HFF-Myc (cell line): ENCODE measurements around the gene KCTD12.

Source experiments
- DNase-seq: peaks from one replicate; pipeline ENCODE4 v3.0.0-alpha.2; 2011; ENCODE audit warnings: low read depth; ENCODE audit errors: extremely low read depth
- H3K4me3 ChIP-seq: replicated peaks from 2 replicates; pipeline ENCODE4 v1.5.1; 2011; ENCODE audit warnings: low read depth, mild to moderate bottlenecking, control low read depth, low read length
- TF ChIP-seq, protein P1 (sequence below): IDR thresholded peaks from 2 replicates; pipeline ENCODE4 v1.5.1; 2012; ENCODE audit warnings: mild to moderate bottlenecking, low read depth, low read length, control low read depth; ENCODE audit errors: missing control alignments

The KCTD12 gene

DNA sequence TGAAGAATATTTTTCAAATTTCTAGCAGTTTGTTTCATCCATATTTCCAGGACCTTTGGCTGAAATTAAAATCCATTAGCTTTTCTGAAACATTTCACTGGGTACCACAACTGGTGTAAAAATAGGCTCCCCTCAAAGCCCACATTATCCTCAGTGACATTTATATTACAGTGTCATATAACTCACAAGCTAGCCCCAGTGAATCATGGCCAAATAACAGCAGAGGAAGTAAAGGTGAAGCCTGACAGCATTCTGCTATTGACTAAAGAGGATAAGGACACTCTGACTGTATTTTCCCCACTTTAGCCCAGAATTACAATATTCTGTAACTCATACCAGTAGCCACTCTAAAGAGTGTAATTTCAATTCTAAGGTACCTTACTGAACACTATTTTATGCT lies 21.9 kb downstream of the KCTD12 start:
- H3K4me3 ChIP-seq: no peak overlapping the region
- no peak for DNase-seq
- TF ChIP-seq, protein P1, sequence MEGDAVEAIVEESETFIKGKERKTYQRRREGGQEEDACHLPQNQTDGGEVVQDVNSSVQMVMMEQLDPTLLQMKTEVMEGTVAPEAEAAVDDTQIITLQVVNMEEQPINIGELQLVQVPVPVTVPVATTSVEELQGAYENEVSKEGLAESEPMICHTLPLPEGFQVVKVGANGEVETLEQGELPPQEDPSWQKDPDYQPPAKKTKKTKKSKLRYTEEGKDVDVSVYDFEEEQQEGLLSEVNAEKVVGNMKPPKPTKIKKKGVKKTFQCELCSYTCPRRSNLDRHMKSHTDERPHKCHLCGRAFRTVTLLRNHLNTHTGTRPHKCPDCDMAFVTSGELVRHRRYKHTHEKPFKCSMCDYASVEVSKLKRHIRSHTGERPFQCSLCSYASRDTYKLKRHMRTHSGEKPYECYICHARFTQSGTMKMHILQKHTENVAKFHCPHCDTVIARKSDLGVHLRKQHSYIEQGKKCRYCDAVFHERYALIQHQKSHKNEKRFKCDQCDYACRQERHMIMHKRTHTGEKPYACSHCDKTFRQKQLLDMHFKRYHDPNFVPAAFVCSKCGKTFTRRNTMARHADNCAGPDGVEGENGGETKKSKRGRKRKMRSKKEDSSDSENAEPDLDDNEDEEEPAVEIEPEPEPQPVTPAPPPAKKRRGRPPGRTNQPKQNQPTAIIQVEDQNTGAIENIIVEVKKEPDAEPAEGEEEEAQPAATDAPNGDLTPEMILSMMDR: no peak

- TF ChIP-seq, protein P1: no peak
- DNase-seq: no peak
Observed at GRCh38 chr13:76863022-76863421, 23.2 kb downstream of the KCTD12 start.

DNA sequence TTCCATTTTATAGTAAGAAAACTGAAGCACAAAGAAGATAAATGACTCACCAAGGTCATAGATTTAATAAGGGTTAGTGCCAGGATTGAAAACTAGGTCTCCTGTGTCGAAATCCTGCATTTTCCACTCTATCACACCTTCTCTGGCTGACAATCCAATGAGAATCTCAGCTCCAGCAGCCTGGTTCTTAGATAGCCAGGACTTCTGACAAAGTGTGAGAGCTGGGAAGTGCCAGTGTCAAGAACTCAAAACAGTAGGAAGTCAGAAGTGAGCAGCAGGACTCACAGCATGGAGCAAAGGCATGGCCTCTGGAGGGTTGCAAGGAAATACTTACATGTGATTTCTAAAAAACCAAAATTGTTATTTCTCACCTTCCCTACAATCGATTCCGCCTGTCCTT lies 24.3 kb downstream of the KCTD12 start:
- DNase-seq: no peak
- no peak overlapping the region for H3K4me3 ChIP-seq
- TF ChIP-seq, protein P1: no peak

More at GRCh38 chr13:76863022-76863421, 23.2 kb downstream of the KCTD12 start:
- H3K4me3 ChIP-seq: no peak overlapping the region

- no peak for DNase-seq
- no peak overlapping the region for H3K4me3 ChIP-seq
- TF ChIP-seq, protein P1: no peak
Observed at GRCh38 chr13:76860706-76861105, 25.5 kb downstream of the KCTD12 start.

GRCh38 chr13:76854894-76855293 lies 31.3 kb downstream of the KCTD12 start:
- no peak for DNase-seq
- H3K4me3 ChIP-seq: no peak overlapping the region
- TF ChIP-seq, protein P1: no peak

GRCh38 chr13:76853921-76854608 lies 32.1 kb downstream of the KCTD12 start:
- H3K4me3 ChIP-seq: no peak overlapping the region
- TF ChIP-seq, protein P1: no peak
- DNase-seq: no peak

- DNase-seq: no peak
- TF ChIP-seq, protein P1: no peak
- H3K4me3 ChIP-seq: no peak overlapping the region
Observed at GRCh38 chr13:76853481-76853880, 32.7 kb downstream of the KCTD12 start.
